ENCODE results near the gene GDF15. TPM values are rescaled to one million over a fixed set of nuclear protein-coding genes. Genes with fewer than 3 reads are reported as not detected.
"Not testable (repeated sequence)": the region's sequence is repeated elsewhere in the genome, so short reads cannot be mapped to it uniquely, and the experiment has no call there.

The GDF15 gene
- total RNA-seq, 1 donor from 2014 or later, result not detected

DNA sequence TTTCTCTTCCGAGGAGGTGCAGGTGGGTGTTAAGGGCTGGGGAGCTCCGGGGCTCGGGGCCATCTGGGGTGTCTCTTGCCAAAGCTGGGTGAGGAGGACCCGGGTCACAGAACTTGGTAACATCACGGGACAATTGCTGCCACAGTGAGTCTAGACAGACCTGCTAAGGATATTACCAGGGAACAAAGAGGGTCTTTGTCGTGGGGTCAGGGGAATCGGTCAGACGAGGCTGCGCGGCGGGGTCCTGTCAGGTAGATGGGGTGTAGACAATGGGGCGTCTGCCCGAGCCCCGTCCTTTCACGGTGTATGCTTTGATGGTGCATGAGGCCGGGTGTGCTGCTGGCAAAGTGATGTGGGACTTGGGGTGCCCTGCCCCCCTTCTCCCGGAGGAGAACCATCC, 37.8 kb upstream of the GDF15 start:
- POLR2A ChIA-PET, result interaction anchor here (0.6 kb wide), 1 partner anchor 943 kb away, joined by 3 read pairs; the partner anchor contains the start of gene BST2
- H3K27ac Mint-ChIP-seq, result no peak overlapping the region
- TF ChIP-seq, protein P1, sequence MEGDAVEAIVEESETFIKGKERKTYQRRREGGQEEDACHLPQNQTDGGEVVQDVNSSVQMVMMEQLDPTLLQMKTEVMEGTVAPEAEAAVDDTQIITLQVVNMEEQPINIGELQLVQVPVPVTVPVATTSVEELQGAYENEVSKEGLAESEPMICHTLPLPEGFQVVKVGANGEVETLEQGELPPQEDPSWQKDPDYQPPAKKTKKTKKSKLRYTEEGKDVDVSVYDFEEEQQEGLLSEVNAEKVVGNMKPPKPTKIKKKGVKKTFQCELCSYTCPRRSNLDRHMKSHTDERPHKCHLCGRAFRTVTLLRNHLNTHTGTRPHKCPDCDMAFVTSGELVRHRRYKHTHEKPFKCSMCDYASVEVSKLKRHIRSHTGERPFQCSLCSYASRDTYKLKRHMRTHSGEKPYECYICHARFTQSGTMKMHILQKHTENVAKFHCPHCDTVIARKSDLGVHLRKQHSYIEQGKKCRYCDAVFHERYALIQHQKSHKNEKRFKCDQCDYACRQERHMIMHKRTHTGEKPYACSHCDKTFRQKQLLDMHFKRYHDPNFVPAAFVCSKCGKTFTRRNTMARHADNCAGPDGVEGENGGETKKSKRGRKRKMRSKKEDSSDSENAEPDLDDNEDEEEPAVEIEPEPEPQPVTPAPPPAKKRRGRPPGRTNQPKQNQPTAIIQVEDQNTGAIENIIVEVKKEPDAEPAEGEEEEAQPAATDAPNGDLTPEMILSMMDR (IDR thresholded peaks at IDR 0.05), result no peak
- DNase-seq (no peak), ATAC-seq (ENCODE audit: low read depth) (no peak)
- peaks cover 33% of the 10 kb centered on the region for H3K36me3 Mint-ChIP-seq (ENCODE audit: low read depth)
- H3K9me3 Mint-ChIP-seq, result no peaks in the 10 kb centered on the region
- no peak overlapping the region for H3K4me3 Mint-ChIP-seq
- H3K27me3 Mint-ChIP-seq, result no peaks in the 10 kb centered on the region
- intact Hi-C loops (cut with micrococcal nuclease), result no loop called here
- H3K4me1 Mint-ChIP-seq, result no peaks in the 10 kb centered on the region
- CTCF ChIA-PET, result interaction anchor here (2.0 to 3.5 kb wide), 3 partner anchors 63 to 69 kb away, joined by 7 to 36 read pairs (median 16); no protein-coding TSS in a partner anchor

DNA sequence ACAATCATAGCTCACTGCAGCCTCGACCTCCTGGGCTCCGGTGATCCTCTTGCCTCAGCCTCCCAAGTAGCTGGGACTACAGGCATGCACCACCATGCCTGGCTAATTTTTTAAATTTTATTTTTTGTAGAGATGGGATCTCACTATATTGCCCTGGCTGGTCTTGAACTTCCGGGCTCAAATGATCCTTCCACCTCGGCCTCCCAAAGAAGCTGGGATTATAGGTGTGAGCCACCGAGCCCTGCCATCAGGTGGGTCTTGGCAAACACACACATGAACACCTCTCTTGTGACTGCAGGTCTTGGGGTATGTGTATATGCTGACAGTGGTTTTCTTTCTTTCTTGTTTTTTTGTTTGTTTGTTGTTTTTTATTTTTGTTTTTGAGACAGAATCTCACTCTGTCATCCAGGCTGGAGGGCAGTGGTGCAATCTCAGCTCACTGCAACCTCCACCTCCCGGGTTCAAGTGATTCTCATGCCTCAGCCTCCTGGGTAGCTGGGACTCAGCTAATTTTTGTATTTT, 37.1 kb upstream of the GDF15 start:
- POLR2A ChIA-PET; H3K4me3 Mint-ChIP-seq; H3K9me3 Mint-ChIP-seq; ATAC-seq (ENCODE audit: low read depth); H3K4me1 Mint-ChIP-seq; H3K27ac Mint-ChIP-seq; DNase-seq; H3K27me3 Mint-ChIP-seq: not testable (repeated sequence)
- CTCF ChIA-PET, result interaction anchor here (1.5 to 3.5 kb wide), 6 partner anchors 10 to 70 kb away, joined by 5 to 36 read pairs (median 8); no protein-coding TSS in a partner anchor
- peaks cover 32% of the 10 kb centered on the region for H3K36me3 Mint-ChIP-seq (ENCODE audit: low read depth)
- intact Hi-C loops (cut with micrococcal nuclease), result loop anchor here (1.0 kb wide), 2 partner anchors 8 to 61 kb away; no protein-coding TSS in a partner anchor

DNA sequence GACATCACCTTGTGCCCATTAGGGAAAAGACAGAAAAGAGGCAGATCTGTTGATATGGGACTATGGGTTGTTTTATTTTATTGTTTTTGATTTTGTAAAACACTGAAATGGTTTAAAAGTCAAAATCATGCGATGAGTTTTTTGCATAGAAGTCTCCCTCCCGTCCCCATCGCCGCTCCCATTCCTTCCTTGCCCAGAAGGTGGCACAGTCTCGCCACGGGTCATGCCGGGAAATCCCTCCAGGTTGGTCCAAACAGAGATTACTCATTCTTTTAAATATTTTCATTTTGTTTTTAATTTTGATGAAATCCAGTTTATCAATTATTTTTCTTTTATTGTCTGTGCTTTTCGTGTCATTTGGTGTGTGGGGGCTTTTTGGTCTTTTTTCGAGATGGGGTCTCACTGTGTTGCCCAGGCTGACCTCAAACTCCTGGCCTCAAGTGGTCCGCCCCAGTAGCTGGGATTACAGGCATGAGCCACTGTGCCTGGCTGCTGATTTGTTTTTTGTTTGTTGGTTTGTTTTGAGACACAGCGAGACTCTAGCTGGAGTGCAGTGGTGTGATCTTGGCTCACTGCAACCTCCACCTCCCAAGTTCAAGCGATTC, 36.3 kb upstream of the GDF15 start:
- TF ChIP-seq, protein P1 (IDR thresholded peaks at IDR 0.05), result no peak
- Mint-ChIP-seq H3K36me3 (ENCODE audit: low read depth) (peaks cover 25% of the 10 kb centered on the region), H3K27ac (no peak overlapping the region), H3K9me3 (no peaks in the 10 kb centered on the region), H3K4me3 (no peak overlapping the region), H3K4me1 (no peaks in the 10 kb centered on the region), H3K27me3 (no peaks in the 10 kb centered on the region)
- ATAC-seq (ENCODE audit: low read depth) (peak; percentile 52), DNase-seq (peak; percentile 28)
- intact Hi-C loops (cut with micrococcal nuclease), result loop anchor here (1.0 to 5.0 kb wide), 3 partner anchors 8 to 61 kb away; partner anchors contain the start of gene GDF15
- ChIA-PET CTCF (interaction anchor here (1.5 to 3.5 kb wide), 6 partner anchors 11 to 71 kb away, joined by 5 to 36 read pairs (median 8); no protein-coding TSS in a partner anchor), POLR2A (interaction anchor here (1.1 kb wide), 1 partner anchor 70 kb away, joined by 4 read pairs; no protein-coding TSS in a partner anchor)

DNA sequence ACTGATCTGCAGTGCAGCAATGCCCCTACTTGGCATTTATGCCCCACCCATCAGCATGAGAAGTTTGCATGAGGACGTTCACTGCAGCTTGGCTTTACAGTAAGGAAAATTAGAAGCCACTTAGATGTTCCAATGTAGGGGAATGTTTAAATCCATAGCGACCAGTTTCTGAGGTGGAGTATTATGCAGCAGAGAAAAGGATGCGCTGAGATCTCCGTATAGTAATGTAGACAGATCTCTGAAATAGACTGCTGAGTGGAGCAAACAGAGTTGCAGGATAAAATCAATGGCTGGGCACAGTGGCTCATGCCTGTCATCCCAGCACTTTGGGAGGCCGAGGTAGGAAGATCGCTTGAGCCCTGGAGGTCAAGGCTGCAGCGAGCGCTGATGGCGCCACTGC, 35.5 kb upstream of the GDF15 start:
- no peak overlapping the region for H3K27ac Mint-ChIP-seq
- DNase-seq, result no peak
- POLR2A ChIA-PET, result interaction anchor here (0.6 to 1.1 kb wide), 2 partner anchors 58 to 71 kb away, joined by 4 read pairs; no protein-coding TSS in a partner anchor
- peaks cover 26% of the 10 kb centered on the region for H3K36me3 Mint-ChIP-seq (ENCODE audit: low read depth)
- H3K4me1 Mint-ChIP-seq, result no peaks in the 10 kb centered on the region
- TF ChIP-seq, protein P1 (IDR thresholded peaks at IDR 0.05), result no peak
- intact Hi-C loops (cut with micrococcal nuclease), result loop anchor here (5.0 kb wide), 1 partner anchor 37 kb away; the partner anchor contains the start of gene GDF15
- H3K27me3 Mint-ChIP-seq, result no peaks in the 10 kb centered on the region
- CTCF ChIA-PET, result interaction anchor here (1.9 to 3.5 kb wide), 5 partner anchors 38 to 72 kb away, joined by 5 to 36 read pairs (median 9); no protein-coding TSS in a partner anchor
- H3K9me3 Mint-ChIP-seq, result no peaks in the 10 kb centered on the region
- H3K4me3 Mint-ChIP-seq, result no peak overlapping the region
- no peak for ATAC-seq (ENCODE audit: low read depth)

DNA sequence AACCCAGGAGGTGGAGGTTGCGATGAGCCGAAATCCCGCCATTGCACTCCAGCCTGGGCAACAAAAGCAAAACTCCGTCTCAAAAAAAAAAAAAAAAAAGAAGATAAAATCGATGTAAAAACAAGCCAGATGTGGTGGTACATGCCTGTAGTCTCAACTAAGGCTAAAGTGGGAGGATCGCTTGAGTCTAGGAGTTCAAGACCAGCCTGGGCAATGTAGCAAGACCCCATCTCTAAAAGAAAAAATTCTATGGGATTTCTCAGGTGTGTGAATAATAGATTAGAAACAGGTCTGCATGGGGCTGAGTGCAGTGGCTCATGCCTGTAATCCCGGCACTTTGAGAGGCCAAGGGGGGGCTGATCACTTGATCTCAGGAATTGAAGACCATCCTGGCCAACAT, 34.4 kb upstream of the GDF15 start:
- ChIA-PET POLR2A (interaction anchor here (0.7 kb wide), 2 partner anchors 35 to 69 kb away, joined by 5 to 6 read pairs; no protein-coding TSS in a partner anchor), CTCF (interaction anchor here (3.5 kb wide), 1 partner anchor 60 kb away, joined by 36 read pairs; no protein-coding TSS in a partner anchor)
- H3K4me1 Mint-ChIP-seq, result no peaks in the 10 kb centered on the region
- no peak overlapping the region for H3K4me3 Mint-ChIP-seq
- peaks cover 27% of the 10 kb centered on the region for H3K36me3 Mint-ChIP-seq (ENCODE audit: low read depth)
- TF ChIP-seq, protein P1 (IDR thresholded peaks at IDR 0.05), result no peak
- H3K27ac Mint-ChIP-seq, result no peak overlapping the region
- DNase-seq (no peak), ATAC-seq (ENCODE audit: low read depth) (no peak)
- intact Hi-C loops (cut with micrococcal nuclease), result loop anchor here (5.0 kb wide), 1 partner anchor 36 kb away; the partner anchor contains the start of gene GDF15
- H3K27me3 Mint-ChIP-seq, result no peaks in the 10 kb centered on the region
- no peaks in the 10 kb centered on the region for H3K9me3 Mint-ChIP-seq
